ENCODE measurements around the gene NDFIP2. TPM values are rescaled to one million over a fixed set of nuclear protein-coding genes. Genes with fewer than 3 reads are reported as not detected.
A peak's percentile ranks its signal among the peaks of the same experiment; 100 is the strongest.

The NDFIP2 gene
- total RNA-seq, 1 donor from 2014 or later, result 35.0 TPM

- no peak for DNase-seq (ENCODE audit: low read depth)
- no peak for TF ChIP-seq CTCF (conservative IDR thresholded peaks at IDR 0.05; ENCODE audit: low read depth, low read length)
- H3K4me3 ChIP-seq (ENCODE audit: low read depth, low read length), result no peak overlapping the region
Measured at GRCh38 chr13:79450110-79450509, 30.8 kb upstream of the NDFIP2 start.

GRCh38 chr13:79451500-79451962, 29.4 kb upstream of the NDFIP2 start:
- peak; percentile 75 for DNase-seq (ENCODE audit: low read depth)
- no peak overlapping the region for H3K4me3 ChIP-seq (ENCODE audit: low read depth, low read length)
- no peak for TF ChIP-seq CTCF (conservative IDR thresholded peaks at IDR 0.05; ENCODE audit: low read depth, low read length)

GRCh38 chr13:79452239-79452913, 28.6 kb upstream of the NDFIP2 start:
- no peak for TF ChIP-seq CTCF (conservative IDR thresholded peaks at IDR 0.05; ENCODE audit: low read depth, low read length)

GRCh38 chr13:79455331-79455730, 25.6 kb upstream of the NDFIP2 start:
- H3K4me3 ChIP-seq (ENCODE audit: low read depth, low read length), result no peak overlapping the region
- no peak for TF ChIP-seq CTCF (conservative IDR thresholded peaks at IDR 0.05; ENCODE audit: low read depth, low read length)
- no peak for DNase-seq (ENCODE audit: low read depth)

More at GRCh38 chr13:79452239-79452913, 28.6 kb upstream of the NDFIP2 start:
- no peak for DNase-seq (ENCODE audit: low read depth)
- no peak overlapping the region for H3K4me3 ChIP-seq (ENCODE audit: low read depth, low read length)

GRCh38 chr13:79456051-79456450, 24.9 kb upstream of the NDFIP2 start:
- DNase-seq (ENCODE audit: low read depth), result no peak
- H3K4me3 ChIP-seq (ENCODE audit: low read depth, low read length), result no peak overlapping the region
- TF ChIP-seq CTCF (conservative IDR thresholded peaks at IDR 0.05; ENCODE audit: low read depth, low read length), result no peak

GRCh38 chr13:79456656-79457365, 24.1 kb upstream of the NDFIP2 start:
- H3K4me3 ChIP-seq (ENCODE audit: low read depth, low read length), result no peak overlapping the region
- TF ChIP-seq CTCF (conservative IDR thresholded peaks at IDR 0.05; ENCODE audit: low read depth, low read length), result no peak
- no peak for DNase-seq (ENCODE audit: low read depth)

All from epithelial cell of proximal tubule (primary cell).